ENCODE data around the gene SPP2. TPM values are rescaled to one million over a fixed set of nuclear protein-coding genes. Genes with fewer than 3 reads are reported as not detected.

The SPP2 gene
- total RNA-seq, 1 donor from 2014 or later: not detected

GRCh38 chr2:234091883-234092282, 41.4 kb downstream of the SPP2 start:
- no peak for DNase-seq (ENCODE audit: low read depth, low spot score)

DNA sequence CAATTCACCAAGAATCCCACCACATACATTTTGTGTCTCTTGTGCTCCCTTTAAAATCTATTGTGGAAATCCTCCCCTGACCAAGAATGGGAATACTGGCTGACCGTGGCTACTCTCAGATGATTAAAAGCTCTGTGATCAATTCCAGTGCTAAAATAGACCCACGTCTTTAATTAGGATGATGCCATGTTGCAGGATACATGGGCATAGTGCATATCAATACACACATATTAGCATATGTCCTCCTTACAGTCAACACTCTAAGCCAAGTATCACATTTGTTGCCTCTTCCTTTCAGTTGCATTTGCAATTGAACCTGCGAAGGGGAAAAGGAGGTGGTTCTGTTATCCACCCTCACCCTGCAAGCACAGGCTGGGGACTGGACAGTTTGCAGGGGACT, 41.8 kb downstream of the SPP2 start:
- DNase-seq (ENCODE audit: low read depth, low spot score): no peak

DNA sequence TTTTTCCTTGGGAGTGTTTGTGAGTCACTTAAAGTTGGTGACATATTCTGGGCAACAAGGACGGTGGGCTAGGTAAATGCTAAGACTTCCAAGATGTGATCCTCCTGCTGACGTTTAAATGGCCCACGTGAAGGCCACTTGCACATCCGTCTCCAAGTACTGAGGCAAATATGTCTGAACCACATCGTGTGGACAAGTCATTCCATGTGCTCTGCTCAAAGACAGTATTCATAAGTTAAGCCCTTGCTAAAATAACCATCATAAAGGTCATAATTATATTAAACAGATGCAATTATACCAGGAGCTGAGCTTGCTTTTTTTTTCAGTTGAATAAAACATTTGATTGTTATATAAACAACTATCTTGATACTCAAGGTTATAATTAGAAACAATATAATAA, 44.8 kb downstream of the SPP2 start:
- DNase-seq (ENCODE audit: low read depth, low spot score): no peak

DNA sequence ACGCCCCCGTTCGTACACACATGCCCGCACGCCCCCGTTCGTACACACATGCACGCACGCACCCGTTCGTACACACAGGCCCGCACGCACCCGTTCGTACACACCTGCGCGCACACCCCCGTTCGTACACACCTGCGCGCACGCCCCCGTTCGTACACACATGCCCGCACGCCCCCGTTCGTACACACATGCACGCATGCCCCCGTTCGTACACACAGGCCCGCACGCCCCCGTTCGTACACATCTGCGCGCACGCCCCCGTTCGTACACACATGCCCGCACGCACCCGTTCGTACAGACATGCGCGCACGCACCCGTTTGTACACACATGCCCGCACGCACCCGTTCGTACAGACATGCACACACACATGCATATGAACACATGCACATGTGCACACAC, 45.7 kb downstream of the SPP2 start:
- no peak for DNase-seq (ENCODE audit: low read depth, low spot score)

DNA sequence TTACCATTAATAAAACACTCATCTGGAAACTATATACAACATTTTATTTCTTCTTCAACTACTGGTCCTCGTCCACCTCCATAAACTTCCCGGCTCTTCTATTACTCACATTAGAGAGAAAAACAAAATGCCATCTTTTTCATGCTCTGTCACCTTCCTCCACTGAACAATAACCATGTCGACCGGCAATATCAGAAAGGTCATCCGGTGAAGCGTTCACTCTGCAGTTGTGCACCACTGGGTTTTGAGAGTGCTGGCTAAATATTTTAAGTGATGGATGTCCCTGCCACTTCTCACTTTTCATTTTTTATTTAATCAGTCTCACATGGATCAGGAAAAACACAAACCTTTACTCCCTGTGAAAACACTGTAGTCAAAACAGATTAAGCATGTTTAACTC, 48.2 kb downstream of the SPP2 start:
- DNase-seq (ENCODE audit: low read depth, low spot score): no peak

DNA sequence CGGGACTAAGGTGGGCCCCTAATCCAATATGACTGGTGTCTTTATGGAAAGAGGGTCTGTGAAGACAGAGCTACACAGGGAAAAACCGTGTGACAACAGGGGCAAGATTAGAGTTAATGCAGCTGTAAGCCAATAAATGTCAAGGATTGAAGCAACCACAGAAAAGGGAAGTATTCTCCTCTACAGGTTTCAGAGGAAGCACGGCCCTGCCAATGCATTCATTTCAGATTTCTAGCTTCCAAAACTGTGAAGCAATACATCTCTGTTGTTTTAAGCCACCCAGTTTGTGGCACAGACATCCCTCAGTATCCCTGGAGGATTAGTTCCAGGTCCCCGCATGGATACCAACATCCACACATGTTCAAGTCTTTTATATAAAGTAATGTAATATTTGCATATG, 48.8 kb downstream of the SPP2 start:
- DNase-seq (ENCODE audit: low read depth, low spot score): no peak

- DNase-seq (ENCODE audit: low read depth, low spot score): no peak
Measured at GRCh38 chr2:234100686-234101085, 50.2 kb downstream of the SPP2 start.

DNA sequence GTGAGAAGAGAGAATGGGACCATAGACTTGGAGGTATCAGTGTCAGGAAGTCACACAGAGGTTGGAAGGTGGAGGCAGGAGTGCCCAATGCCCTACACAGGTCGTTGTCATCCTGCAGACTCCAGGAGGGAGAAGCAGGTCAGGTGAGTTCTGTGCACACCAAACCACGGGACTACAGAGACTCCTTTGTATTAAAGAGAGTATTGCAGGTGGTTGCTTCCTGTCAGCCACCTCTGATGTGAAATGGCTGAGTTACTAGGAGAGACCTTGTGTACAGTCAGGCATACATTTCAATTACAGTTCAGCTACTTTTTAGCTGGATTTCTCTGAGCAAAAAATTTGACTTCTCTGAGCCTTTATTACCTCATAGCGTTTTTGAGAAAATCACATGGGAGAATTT, 51.6 kb downstream of the SPP2 start:
- no peak for DNase-seq (ENCODE audit: low read depth, low spot score)

DNA sequence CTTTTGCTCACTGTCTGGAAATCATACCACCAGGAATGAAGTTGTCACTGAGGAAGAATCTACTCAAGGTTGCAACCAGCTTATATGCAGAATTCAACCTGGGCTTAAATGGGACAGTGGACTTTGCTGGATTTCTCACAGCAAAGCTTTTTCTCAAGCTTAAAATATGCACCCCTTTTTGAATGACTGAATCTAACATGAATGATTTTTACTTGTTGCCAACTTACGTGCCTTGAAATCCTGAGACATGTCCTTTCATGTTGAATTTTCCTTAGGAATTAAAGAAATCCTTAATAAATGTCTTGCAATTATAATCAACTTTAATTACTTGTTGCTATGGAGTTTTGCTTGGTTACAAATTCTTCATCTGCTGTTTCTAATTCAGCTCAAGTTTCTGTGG, 57.4 kb downstream of the SPP2 start:
- DNase-seq (ENCODE audit: low read depth, low spot score): no peak

GRCh38 chr2:234109321-234109720, 58.8 kb downstream of the SPP2 start:
- DNase-seq (ENCODE audit: low read depth, low spot score): no peak

GRCh38 chr2:234110219-234110618, 59.7 kb downstream of the SPP2 start:
- DNase-seq (ENCODE audit: low read depth, low spot score): no peak

DNA sequence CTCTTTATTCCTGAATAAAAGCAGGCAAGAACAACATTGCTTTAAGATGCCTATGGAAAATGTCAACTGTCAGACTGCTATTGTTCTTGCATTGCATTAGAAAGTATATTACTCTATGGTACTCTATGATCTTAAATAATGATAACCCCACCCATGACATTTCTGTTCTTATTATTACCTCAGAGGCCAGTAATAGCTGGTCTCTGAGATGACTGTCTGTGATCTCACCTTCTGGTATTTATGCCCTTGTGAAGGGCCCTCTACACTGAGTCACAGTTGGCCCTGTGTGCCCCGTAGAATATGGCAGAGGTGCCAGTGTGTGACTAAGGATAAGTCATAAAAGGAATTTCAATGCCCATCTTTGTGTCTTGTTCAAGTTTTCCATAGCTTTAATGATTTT, 61.0 kb downstream of the SPP2 start:
- no peak for DNase-seq (ENCODE audit: low read depth, low spot score)

DNA sequence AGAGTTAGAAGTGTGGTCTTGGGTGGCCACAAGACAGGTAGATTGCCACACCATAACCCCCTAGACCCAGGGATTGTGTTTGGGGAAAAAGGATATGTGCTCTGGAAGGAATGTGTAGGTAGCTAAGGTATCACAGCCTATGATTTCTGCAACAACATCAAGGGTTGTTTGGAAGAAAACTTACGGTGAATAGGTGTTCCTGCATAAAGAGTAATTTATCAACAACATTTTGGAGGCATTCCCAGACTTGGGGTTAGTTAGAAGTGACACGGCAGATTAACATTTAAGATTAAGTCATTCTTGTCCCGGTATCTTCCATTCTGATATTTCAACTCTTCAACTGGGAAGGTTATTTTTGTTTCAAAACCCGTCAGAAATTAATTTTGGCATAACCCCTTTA, 65.5 kb downstream of the SPP2 start:
- no peak for DNase-seq (ENCODE audit: low read depth, low spot score)

GRCh38 chr2:234121999-234122398, 71.5 kb downstream of the SPP2 start:
- DNase-seq (ENCODE audit: low read depth, low spot score): no peak

- DNase-seq (ENCODE audit: low read depth, low spot score): no peak
Measured at GRCh38 chr2:234125451-234126145, 75.1 kb downstream of the SPP2 start.

- no peak for DNase-seq (ENCODE audit: low read depth, low spot score)
Measured at GRCh38 chr2:234126146-234126470, 75.6 kb downstream of the SPP2 start.

Other genes starting within 250 kb of the SPP2 start
- gene HJURP, start 196.2 kb upstream of the SPP2 start, total RNA-seq: 13.1 and 30.9 TPM in 2 replicates
- not detected in 2 replicates for gene TRPM8, start 133.3 kb upstream of the SPP2 start, total RNA-seq